Measurements from ENCODE around the gene ARV1.

GRCh38 chr1:230994860-230995259, 16.0 kb downstream of the ARV1 start:
- TF ChIP-seq CTCF (IDR thresholded peaks at IDR 0.05; ENCODE audit: low read depth, low read length) (no peak), POLR2A (IDR thresholded peaks at IDR 0.05; ENCODE audit: extremely low read depth, insufficient read length) (no peak)
